ENCODE measurements around the gene OTOG. TPM values are rescaled to one million over a fixed set of nuclear protein-coding genes. Genes with fewer than 3 reads are reported as not detected.

The OTOG gene
- total RNA-seq, 1 donor from 2014 or later: not detected

DNA sequence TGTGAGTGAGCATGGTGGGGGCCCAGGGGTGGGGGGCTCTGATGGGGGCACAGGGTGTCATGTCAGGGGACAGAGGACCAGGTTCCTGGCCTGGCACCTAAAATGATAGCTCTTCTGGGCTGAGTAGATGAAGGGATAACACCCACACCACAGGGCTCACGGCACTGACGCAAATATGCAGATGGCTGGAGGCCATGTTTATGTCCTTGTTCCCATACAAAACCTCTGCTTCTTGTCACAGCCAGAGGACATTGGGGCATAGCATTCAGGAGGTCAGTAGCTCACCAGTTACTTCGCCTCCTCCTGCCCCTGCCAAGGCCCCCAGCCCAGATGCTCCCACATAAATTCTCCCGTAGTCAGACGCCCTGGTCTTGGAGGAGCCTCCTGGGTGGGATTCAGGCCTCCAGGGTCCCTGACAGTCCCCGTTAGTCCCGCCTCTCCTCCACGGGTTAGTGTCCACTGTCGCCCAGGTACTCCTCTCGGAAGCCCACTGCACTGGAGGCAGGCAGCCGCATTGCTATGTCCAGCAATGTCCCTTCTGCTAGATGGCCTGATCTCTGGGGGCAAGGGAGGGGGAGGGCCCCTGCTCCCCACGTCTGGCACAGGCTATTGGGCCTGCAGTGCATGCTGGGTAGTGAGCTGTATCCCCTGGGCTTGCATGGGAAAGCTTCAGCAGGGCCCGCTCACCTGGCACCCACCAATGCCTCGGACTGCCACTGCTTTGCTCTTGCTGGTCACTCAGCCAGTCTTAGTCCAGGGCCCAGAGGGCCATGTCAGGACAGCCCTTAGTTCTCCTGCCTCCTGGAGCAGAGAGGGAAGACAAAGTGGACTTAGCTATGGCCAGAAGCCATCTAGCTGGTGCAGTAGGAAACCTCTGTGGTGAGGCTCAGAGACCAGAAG, 96.7 kb downstream of the OTOG start:
- intact Hi-C loops (cut with micrococcal nuclease): no loop called here
- H3K27me3 Mint-ChIP-seq (ENCODE audit: low read depth): peaks cover 9% of the 10 kb centered on the region
- no peak for DNase-seq (ENCODE audit: low spot score)
- H3K4me3 Mint-ChIP-seq (ENCODE audit: low read depth): no peak overlapping the region
- H3K4me1 Mint-ChIP-seq (ENCODE audit: low read depth): no peaks in the 10 kb centered on the region
- no peak overlapping the region for H3K27ac Mint-ChIP-seq
- H3K9me3 Mint-ChIP-seq: no peaks in the 10 kb centered on the region
- no peaks in the 10 kb centered on the region for H3K36me3 Mint-ChIP-seq (ENCODE audit: low read depth)

DNA sequence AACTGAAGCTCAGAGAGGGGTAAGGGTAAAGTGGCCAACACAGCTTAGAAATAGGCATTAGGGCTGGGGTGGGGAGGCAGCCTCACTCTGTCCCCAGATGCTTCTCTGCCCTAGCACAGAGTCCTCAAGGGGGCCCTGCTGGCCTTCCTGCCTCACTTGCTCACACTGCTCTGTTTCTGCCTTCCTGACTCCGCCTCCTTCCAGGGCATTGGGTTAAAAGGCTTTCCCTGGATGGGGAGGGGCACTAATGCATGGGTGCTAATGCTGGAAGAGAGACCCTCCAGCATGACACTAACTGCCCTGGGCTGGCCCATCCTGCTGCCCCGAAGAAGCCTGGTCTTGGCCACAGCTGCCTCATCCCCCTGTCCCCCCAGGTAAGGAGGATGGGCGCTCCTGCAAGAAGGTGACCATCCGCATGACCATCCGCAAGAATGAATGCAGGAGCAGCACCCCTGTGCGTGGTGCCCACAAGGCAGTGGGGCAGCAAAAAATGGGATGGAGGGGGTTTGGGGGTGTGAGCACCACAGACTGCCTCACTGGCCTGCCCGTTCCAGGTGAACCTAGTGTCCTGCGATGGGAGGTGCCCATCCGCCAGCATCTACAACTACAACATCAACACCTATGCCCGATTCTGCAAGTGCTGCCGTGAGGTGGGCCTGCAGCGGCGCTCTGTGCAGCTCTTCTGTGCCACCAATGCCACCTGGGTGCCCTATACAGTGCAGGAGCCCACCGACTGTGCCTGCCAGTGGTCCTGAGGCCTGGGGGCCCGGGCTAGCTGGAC, 98.3 kb downstream of the OTOG start:
- peaks cover 16% of the 10 kb centered on the region for H3K27me3 Mint-ChIP-seq (ENCODE audit: low read depth)
- no peaks in the 10 kb centered on the region for H3K4me1 Mint-ChIP-seq (ENCODE audit: low read depth)
- no peak overlapping the region for H3K4me3 Mint-ChIP-seq (ENCODE audit: low read depth)
- H3K27ac Mint-ChIP-seq: no peak overlapping the region
- no peaks in the 10 kb centered on the region for H3K36me3 Mint-ChIP-seq (ENCODE audit: low read depth)
- DNase-seq (ENCODE audit: low spot score): no peak
- H3K9me3 Mint-ChIP-seq: no peaks in the 10 kb centered on the region
- intact Hi-C loops (cut with micrococcal nuclease): no loop called here

DNA sequence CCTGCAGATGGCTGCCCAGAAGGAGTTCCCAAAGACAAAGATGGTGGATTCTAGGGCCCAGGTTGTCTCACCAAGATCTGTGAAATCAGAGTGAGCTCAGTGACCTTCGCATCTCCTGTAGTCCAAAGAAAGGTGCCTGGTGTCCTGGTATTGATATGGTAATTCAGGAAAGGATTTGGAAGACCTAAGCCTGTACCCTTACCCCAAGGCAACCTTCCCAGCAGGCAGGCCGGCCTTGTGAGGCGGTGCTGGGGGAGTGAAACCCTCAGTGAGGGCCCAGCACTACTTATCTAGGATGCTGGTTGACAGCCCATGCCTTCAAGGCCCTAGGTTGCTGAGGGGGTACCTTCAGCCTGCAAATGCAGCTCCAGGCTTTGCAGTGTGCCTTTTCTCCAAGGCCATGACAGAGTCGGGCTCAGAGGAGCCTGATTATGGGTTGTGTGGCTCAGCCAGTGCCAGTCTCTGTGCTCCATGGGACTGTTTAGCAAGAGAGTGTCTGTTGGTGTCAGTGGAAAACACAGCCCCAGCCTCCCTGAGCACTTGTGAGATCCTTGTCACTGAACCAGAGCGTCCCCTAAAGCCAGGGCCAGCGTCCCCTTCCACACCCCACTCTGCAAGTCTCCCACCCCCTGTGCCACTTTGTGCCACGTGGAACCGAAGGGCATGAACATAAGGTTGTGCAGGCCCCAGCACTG, 99.5 kb downstream of the OTOG start:
- Mint-ChIP-seq H3K27ac (no peak overlapping the region), H3K4me3 (ENCODE audit: low read depth) (no peak overlapping the region), H3K27me3 (ENCODE audit: low read depth) (peaks cover 16% of the 10 kb centered on the region), H3K9me3 (no peaks in the 10 kb centered on the region), H3K4me1 (ENCODE audit: low read depth) (no peaks in the 10 kb centered on the region), H3K36me3 (ENCODE audit: low read depth) (no peaks in the 10 kb centered on the region)
- intact Hi-C loops (cut with micrococcal nuclease): no loop called here
- DNase-seq (ENCODE audit: low spot score): no peak

DNA sequence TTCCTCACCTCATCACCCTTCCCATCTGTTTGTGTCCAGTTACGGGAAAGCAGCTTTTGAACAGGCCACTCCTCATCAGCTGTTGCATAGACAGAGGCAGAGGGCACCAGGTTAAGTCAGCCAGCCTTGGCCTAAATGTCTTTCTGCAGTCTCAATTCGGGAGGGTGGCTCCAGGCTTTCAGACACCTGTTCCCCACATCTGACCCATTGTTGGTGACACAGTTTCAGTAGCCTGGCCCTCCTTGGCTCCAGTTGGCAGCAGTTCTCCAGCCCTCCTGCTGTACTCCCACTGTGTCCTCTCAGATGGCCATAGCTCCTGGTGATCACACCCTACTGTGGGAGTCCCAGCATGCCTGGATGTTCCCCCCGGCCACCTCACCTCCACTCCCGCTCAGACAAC, 101.5 kb downstream of the OTOG start:
- Mint-ChIP-seq H3K9me3 (no peaks in the 10 kb centered on the region), H3K36me3 (ENCODE audit: low read depth) (no peaks in the 10 kb centered on the region), H3K27me3 (ENCODE audit: low read depth) (peaks cover 16% of the 10 kb centered on the region), H3K4me3 (ENCODE audit: low read depth) (no peak overlapping the region), H3K4me1 (ENCODE audit: low read depth) (no peaks in the 10 kb centered on the region), H3K27ac (no peak overlapping the region)
- intact Hi-C loops (cut with micrococcal nuclease): no loop called here
- DNase-seq (ENCODE audit: low spot score): no peak

DNA sequence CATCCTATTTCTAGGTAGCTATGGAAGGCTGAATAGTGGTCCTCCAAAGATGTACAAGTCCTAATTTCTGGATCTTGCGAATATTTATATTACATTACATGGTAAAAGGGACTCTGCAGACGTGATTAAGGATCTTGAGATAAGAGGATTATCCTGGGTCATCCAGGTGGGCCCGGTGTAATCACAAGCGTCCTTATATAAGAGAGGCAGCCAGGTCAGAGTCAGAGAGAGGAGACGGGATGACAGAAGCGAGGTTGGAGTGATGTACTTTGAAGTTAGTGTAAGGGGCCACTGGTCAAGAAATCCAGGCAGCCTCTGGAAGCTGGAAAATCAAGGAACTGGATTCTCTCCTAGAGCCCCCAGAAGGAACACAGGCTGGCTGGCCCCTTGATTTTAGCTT, 102.2 kb downstream of the OTOG start:
- intact Hi-C loops (cut with micrococcal nuclease): no loop called here
- H3K36me3 Mint-ChIP-seq (ENCODE audit: low read depth): no peaks in the 10 kb centered on the region
- no peak for DNase-seq (ENCODE audit: low spot score)
- no peaks in the 10 kb centered on the region for H3K9me3 Mint-ChIP-seq
- no peak overlapping the region for H3K27ac Mint-ChIP-seq
- no peaks in the 10 kb centered on the region for H3K4me1 Mint-ChIP-seq (ENCODE audit: low read depth)
- no peak overlapping the region for H3K4me3 Mint-ChIP-seq (ENCODE audit: low read depth)
- H3K27me3 Mint-ChIP-seq (ENCODE audit: low read depth): peaks cover 17% of the 10 kb centered on the region

DNA sequence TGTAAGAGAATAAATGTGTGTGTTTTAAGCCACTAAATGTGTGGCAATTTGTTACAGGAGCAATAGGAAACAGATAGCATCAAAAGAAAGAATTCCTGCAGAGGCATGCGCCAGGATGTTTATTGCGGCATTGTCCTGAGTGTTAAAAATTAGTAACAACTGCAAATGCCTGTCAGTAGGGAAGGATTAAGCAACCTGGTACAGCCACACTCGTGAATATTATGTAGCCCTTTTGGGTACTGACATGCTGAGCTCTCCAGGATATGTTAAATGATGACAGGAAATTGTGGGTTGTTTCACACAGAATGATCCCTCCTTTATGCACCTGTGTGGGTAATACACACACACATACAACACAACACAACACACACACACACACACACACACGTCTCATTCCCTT, 102.6 kb downstream of the OTOG start:
- no peak for DNase-seq (ENCODE audit: low spot score)
- no peaks in the 10 kb centered on the region for H3K9me3 Mint-ChIP-seq
- H3K27me3 Mint-ChIP-seq (ENCODE audit: low read depth): peaks cover 19% of the 10 kb centered on the region
- H3K4me3 Mint-ChIP-seq (ENCODE audit: low read depth): no peak overlapping the region
- no peaks in the 10 kb centered on the region for H3K4me1 Mint-ChIP-seq (ENCODE audit: low read depth)
- H3K27ac Mint-ChIP-seq: no peak overlapping the region
- intact Hi-C loops (cut with micrococcal nuclease): no loop called here
- H3K36me3 Mint-ChIP-seq (ENCODE audit: low read depth): no peaks in the 10 kb centered on the region

DNA sequence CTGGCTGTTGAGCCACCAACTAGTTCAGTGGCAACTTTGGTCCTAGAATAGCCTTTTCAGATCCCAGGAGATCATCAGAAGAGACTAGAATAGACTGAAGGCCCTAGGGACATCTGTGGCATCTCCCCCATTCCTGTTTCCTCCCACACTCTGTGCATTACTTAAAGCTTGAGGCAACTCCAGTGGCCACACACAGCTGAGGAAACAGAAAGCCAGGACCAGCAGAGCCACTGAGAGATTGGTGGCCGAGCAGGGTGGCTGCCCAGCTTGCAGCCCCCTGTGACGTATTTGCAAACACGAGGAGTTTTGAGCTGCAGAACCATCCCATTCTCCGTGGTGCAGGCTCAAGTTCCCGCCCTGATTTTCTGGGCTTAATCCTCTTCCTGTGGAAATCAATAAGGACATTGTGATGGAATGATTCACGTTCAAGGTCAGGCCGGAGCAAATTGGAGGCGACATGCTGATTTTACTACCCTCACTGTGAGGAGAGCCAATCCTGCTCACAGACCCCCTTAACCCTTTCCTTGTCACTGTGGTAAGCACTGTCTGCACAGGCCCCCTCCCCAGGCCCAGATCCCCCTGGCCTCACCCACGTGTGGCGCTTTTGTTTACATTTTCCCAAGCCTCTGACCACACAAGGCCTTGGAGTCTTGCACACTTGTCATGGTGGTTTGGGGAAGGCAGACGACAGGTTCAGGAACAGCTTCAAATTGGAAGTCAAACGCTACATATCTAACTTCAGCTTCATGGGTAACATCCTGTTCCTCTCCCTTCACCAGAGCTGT, 103.3 kb downstream of the OTOG start:
- no peaks in the 10 kb centered on the region for H3K9me3 Mint-ChIP-seq
- H3K4me1 Mint-ChIP-seq (ENCODE audit: low read depth): no peaks in the 10 kb centered on the region
- peaks cover 19% of the 10 kb centered on the region for H3K27me3 Mint-ChIP-seq (ENCODE audit: low read depth)
- H3K4me3 Mint-ChIP-seq (ENCODE audit: low read depth): no peak overlapping the region
- no peak for DNase-seq (ENCODE audit: low spot score)
- H3K36me3 Mint-ChIP-seq (ENCODE audit: low read depth): no peaks in the 10 kb centered on the region
- intact Hi-C loops (cut with micrococcal nuclease): no loop called here
- H3K27ac Mint-ChIP-seq: no peak overlapping the region

DNA sequence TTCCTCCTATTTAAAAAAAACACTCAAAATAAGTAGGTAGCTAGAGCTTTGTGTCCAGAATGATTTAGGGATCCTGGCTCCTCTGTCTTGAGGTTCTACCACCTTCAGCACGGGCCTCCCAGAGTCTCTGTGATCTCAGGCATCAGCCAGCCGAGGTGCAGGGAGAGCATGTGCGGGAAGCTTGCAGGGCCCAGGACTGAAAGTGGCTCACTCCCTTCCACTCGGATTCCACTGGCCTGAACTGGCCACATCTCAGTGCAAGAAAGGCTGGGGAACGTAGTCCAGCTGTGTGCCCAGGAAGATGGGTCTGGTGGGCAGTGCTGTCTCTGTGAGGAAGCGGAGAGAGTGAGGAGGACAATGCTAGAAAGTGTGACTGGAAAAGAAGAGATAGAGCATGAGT, 104.0 kb downstream of the OTOG start:
- H3K36me3 Mint-ChIP-seq (ENCODE audit: low read depth): no peaks in the 10 kb centered on the region
- DNase-seq (ENCODE audit: low spot score): no peak
- no peak overlapping the region for H3K4me3 Mint-ChIP-seq (ENCODE audit: low read depth)

DNA sequence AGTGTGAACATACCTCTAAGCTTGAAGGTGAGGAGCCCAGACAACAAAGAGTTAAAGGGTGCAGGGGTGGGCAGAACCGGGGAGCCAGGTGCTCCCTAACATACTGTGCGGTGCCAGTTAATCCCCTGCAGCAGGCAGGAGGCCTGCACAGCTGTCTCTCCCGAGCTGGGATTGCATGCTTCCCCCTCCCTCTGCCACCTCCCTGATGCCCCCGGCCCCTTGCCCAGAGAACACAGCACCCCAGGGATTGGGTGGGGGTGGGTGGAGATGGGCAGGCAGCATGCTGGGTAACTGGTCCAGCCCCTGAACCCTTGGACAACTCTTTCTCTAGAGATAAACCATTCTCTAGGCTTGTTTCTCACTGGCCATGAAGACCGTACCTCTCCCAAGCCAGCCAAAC, 104.6 kb downstream of the OTOG start:
- Mint-ChIP-seq H3K27me3 (ENCODE audit: low read depth) (peaks cover 23% of the 10 kb centered on the region), H3K36me3 (ENCODE audit: low read depth) (no peaks in the 10 kb centered on the region)

More for the DNA sequence above, 104.0 kb downstream of the OTOG start:
- Mint-ChIP-seq H3K27ac (no peak overlapping the region), H3K4me1 (ENCODE audit: low read depth) (no peaks in the 10 kb centered on the region), H3K27me3 (ENCODE audit: low read depth) (peaks cover 23% of the 10 kb centered on the region), H3K9me3 (peaks cover 4% of the 10 kb centered on the region)
- intact Hi-C loops (cut with micrococcal nuclease): no loop called here

DNA sequence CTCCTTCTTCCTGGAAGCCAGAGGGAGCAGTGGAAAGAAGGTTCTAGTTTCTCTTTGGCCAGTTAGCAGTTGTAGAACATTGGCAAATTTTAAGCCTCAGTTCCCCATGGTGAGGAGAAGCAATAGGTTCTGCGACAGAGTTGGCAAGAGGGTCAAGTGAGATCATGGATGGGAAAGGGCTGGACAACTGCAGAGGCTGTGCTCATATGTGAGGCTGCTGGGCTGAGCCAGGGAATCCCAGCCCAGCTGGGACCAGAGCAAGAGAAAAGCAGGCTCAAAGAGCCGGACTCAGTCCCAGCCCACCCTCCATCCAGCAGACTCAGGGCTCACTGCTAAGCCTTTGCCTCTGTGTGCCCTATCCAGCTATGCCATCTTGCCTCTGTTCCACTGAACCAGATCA, 105.5 kb downstream of the OTOG start:
- intact Hi-C loops (cut with micrococcal nuclease): no loop called here
- Mint-ChIP-seq H3K36me3 (ENCODE audit: low read depth) (no peaks in the 10 kb centered on the region), H3K9me3 (peaks cover 4% of the 10 kb centered on the region), H3K27ac (no peak overlapping the region), H3K4me1 (ENCODE audit: low read depth) (no peaks in the 10 kb centered on the region), H3K4me3 (ENCODE audit: low read depth) (no peak overlapping the region), H3K27me3 (ENCODE audit: low read depth) (peaks cover 24% of the 10 kb centered on the region)
- no peak for DNase-seq (ENCODE audit: low spot score)

More for the DNA sequence above, 104.6 kb downstream of the OTOG start:
- DNase-seq (ENCODE audit: low spot score): no peak
- intact Hi-C loops (cut with micrococcal nuclease): no loop called here
- Mint-ChIP-seq H3K27ac (no peak overlapping the region), H3K9me3 (peaks cover 4% of the 10 kb centered on the region), H3K4me3 (ENCODE audit: low read depth) (no peak overlapping the region), H3K4me1 (ENCODE audit: low read depth) (no peaks in the 10 kb centered on the region)

DNA sequence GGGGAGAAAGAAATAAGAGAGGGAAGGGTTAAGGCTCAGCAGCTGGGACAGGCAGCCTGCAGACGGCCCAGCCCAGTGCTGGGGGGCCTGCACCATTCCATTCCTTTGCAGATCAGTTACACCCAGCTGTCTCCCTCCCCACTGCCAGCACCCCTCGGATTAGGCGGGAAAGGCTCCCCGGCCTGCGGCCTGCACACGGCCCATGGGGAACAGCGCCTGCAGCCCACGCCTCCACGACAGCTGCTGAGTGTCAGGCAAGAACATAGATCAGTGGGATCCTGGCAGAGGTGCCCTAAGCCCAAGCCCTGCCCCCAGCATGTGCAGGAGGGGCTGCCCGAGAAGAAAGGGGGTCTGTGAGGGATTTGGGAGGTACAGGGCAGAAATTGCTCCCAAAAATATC, 106.6 kb downstream of the OTOG start:
- DNase-seq (ENCODE audit: low spot score): no peak
- no peaks in the 10 kb centered on the region for H3K4me1 Mint-ChIP-seq (ENCODE audit: low read depth)
- intact Hi-C loops (cut with micrococcal nuclease): no loop called here
- no peak overlapping the region for H3K4me3 Mint-ChIP-seq (ENCODE audit: low read depth)
- peaks cover 25% of the 10 kb centered on the region for H3K27me3 Mint-ChIP-seq (ENCODE audit: low read depth)
- H3K27ac Mint-ChIP-seq: no peak overlapping the region
- H3K36me3 Mint-ChIP-seq (ENCODE audit: low read depth): no peaks in the 10 kb centered on the region
- peaks cover 4% of the 10 kb centered on the region for H3K9me3 Mint-ChIP-seq

DNA sequence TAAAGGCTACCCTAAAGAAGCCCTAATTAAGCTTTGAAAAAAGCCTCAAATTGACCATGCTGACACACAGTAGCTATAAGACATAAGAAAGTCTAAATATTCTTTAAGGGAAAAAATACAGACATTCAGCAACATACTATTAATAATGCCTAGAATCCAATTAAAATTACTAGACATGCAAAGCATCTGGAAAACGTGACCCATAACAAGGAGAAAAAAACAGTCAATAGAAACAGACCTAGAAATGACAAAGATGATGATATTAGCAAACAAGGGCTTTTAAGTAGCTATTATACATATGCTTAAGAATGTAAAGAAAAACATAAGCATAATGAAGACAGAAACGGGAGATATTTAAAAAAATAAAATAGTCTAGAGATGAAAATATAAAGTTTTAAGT, 108.6 kb downstream of the OTOG start:
- intact Hi-C loops (cut with micrococcal nuclease): no loop called here
- DNase-seq (ENCODE audit: low spot score): no peak
- H3K9me3 Mint-ChIP-seq: peaks cover 4% of the 10 kb centered on the region
- no peaks in the 10 kb centered on the region for H3K4me1 Mint-ChIP-seq (ENCODE audit: low read depth)
- no peaks in the 10 kb centered on the region for H3K36me3 Mint-ChIP-seq (ENCODE audit: low read depth)
- H3K27ac Mint-ChIP-seq: no peak overlapping the region
- H3K27me3 Mint-ChIP-seq (ENCODE audit: low read depth): peaks cover 20% of the 10 kb centered on the region
- H3K4me3 Mint-ChIP-seq (ENCODE audit: low read depth): no peak overlapping the region
